HUES64 (cell line): ENCODE results near the gene NFKBIL1.

ENCODE experiments used
- H3K27ac ChIP-seq: 2 replicates; pipeline ENCODE4 v1.7.0; 2013; ENCODE audit warnings: low read depth, low read length, inconsistent platforms
- H3K27me3 ChIP-seq: 2 replicates; pipeline ENCODE4 v1.6.1; 2013; ENCODE audit warnings: mild to moderate bottlenecking, low read length; ENCODE audit not compliant: insufficient read depth
- H3K36me3 ChIP-seq: 2 replicates; pipeline ENCODE4 v1.6.1; 2013; ENCODE audit warnings: mild to moderate bottlenecking, low read length; ENCODE audit not compliant: insufficient read depth
- H3K4me1 ChIP-seq: 2 replicates; pipeline ENCODE4 v1.6.1; 2013; ENCODE audit warnings: mild to moderate bottlenecking, low read length, moderate library complexity; ENCODE audit not compliant: insufficient read depth
- H3K4me3 ChIP-seq: 2 replicates; pipeline ENCODE4 v1.5.1; 2013; ENCODE audit warnings: mild to moderate bottlenecking, low read length, moderate library complexity
- H3K9ac ChIP-seq: 2 replicates; pipeline ENCODE4 v1.6.1; 2013; ENCODE audit warnings: mild to moderate bottlenecking, low read depth, low read length
- H3K9me3 ChIP-seq: 2 replicates; pipeline ENCODE4 v1.6.1; 2013; ENCODE audit warnings: low read depth, low read length; ENCODE audit not compliant: insufficient read depth
- WGBS: fragments of 150-250, 120-280 bp; methylation state at CpG from one replicate; pipeline ENCODE4 v1.1.7; 2013; ENCODE audit warnings: missing lambda C conversion rate; 5-methylcytosine and 5-hydroxymethylcytosine counted together

NFKBIL1 gene

DNA sequence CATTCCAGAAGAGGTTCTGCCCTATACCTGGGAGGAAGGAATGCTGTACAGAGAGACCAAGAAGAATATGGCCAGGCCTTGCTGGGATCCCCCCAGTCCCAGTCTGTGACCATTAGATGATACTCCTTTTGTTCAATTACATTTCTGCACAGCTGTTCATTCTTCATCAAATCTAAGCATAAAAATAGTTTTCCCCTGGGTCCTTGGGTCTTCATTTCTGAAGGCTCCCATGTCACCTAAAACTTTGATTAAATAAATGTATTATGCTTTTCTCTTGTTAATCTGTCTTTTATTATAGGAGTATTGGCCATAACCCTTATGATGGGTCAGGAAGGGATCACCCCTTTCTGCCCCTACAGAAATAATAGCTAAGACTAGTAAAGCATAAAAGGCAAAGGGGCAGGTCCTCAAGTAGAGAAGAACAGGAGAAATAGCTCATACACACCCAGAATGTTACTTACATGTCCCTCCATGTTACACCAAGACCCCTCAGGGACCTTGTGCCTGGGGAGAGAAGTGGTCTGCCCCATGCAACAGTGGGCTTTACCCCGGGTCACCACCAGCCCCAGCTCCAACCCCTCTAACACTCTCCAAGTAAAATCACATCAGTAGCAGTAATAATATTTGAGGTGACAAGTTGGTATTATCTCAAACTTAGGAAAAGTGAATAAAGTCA lies 22.6 kb downstream of the NFKBIL1 start:
- Histone ChIP-seq H3K9me3 (no peaks in the 10 kb centered on the region), H3K9ac (no peak overlapping the region), H3K27me3 (no peaks in the 10 kb centered on the region), H3K36me3 (no peaks in the 10 kb centered on the region), H3K4me1 (peaks cover 4% of the 10 kb centered on the region; the same call in 1 of the 2 replicates), H3K27ac (no peak overlapping the region), H3K4me3 (no peak overlapping the region)
- no CpG with 5 or more reads among the region's 1 CpG for WGBS

DNA sequence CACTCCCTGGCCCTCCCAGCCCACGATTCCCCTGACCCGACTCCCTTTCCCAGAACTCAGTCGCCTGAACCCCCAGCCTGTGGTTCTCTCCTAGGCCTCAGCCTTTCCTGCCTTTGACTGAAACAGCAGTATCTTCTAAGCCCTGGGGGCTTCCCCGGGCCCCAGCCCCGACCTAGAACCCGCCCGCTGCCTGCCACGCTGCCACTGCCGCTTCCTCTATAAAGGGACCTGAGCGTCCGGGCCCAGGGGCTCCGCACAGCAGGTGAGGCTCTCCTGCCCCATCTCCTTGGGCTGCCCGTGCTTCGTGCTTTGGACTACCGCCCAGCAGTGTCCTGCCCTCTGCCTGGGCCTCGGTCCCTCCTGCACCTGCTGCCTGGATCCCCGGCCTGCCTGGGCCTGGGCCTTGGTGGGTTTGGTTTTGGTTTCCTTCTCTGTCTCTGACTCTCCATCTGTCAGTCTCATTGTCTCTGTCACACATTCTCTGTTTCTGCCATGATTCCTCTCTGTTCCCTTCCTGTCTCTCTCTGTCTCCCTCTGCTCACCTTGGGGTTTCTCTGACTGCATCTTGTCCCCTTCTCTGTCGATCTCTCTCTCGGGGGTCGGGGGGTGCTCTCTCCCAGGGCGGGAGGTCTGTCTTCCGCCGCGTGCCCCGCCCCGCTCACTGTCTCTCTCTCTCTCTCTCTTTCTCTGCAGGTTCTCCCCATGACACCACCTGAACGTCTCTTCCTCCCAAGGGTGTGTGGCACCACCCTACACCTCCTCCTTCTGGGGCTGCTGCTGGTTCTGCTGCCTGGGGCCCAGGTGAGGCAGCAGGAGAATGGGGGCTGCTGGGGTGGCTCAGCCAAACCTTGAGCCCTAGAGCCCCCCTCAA lies 24.9 kb downstream of the NFKBIL1 start, which contains the start of gene LTA:
LTA (plus strand) TSS at position 249 of the 871 bp plus-strand sequence; CDS start at position 703, 454 bp downstream.
- no peaks in the 10 kb centered on the region for H3K36me3 ChIP-seq
- 92% methylated on average over 27 of the region's 27 CpGs for WGBS
- H3K9ac ChIP-seq: no peak within 1 kb of the TSS
- peaks cover 4% of the 10 kb centered on the region; the same call in 1 of the 2 replicates for H3K4me1 ChIP-seq
- no peak within 1 kb of the TSS for H3K27ac ChIP-seq
- no peak within 1 kb of the TSS for H3K4me3 ChIP-seq
- no peaks in the 10 kb centered on the region for H3K27me3 ChIP-seq
- H3K9me3 ChIP-seq: no peaks in the 10 kb centered on the region

DNA sequence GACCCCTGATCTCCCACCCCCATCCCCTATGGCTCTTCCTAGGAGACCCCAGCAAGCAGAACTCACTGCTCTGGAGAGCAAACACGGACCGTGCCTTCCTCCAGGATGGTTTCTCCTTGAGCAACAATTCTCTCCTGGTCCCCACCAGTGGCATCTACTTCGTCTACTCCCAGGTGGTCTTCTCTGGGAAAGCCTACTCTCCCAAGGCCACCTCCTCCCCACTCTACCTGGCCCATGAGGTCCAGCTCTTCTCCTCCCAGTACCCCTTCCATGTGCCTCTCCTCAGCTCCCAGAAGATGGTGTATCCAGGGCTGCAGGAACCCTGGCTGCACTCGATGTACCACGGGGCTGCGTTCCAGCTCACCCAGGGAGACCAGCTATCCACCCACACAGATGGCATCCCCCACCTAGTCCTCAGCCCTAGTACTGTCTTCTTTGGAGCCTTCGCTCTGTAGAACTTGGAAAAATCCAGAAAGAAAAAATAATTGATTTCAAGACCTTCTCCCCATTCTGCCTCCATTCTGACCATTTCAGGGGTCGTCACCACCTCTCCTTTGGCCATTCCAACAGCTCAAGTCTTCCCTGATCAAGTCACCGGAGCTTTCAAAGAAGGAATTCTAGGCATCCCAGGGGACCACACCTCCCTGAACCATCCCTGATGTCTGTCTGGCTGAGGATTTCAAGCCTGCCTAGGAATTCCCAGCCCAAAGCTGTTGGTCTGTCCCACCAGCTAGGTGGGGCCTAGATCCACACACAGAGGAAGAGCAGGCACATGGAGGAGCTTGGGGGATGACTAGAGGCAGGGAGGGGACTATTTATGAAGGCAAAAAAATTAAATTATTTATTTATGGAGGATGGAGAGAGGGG lies 26.1 kb downstream of the NFKBIL1 start:
- H3K9ac ChIP-seq: no peak overlapping the region
- no peak overlapping the region for H3K4me3 ChIP-seq
- no peak overlapping the region for H3K27ac ChIP-seq
- no peaks in the 10 kb centered on the region for H3K36me3 ChIP-seq
- WGBS: 86% methylated on average over 9 of the region's 9 CpGs
- peaks cover 5% of the 10 kb centered on the region; the same call in 1 of the 2 replicates for H3K4me1 ChIP-seq
- H3K27me3 ChIP-seq: no peaks in the 10 kb centered on the region
- no peaks in the 10 kb centered on the region for H3K9me3 ChIP-seq

DNA sequence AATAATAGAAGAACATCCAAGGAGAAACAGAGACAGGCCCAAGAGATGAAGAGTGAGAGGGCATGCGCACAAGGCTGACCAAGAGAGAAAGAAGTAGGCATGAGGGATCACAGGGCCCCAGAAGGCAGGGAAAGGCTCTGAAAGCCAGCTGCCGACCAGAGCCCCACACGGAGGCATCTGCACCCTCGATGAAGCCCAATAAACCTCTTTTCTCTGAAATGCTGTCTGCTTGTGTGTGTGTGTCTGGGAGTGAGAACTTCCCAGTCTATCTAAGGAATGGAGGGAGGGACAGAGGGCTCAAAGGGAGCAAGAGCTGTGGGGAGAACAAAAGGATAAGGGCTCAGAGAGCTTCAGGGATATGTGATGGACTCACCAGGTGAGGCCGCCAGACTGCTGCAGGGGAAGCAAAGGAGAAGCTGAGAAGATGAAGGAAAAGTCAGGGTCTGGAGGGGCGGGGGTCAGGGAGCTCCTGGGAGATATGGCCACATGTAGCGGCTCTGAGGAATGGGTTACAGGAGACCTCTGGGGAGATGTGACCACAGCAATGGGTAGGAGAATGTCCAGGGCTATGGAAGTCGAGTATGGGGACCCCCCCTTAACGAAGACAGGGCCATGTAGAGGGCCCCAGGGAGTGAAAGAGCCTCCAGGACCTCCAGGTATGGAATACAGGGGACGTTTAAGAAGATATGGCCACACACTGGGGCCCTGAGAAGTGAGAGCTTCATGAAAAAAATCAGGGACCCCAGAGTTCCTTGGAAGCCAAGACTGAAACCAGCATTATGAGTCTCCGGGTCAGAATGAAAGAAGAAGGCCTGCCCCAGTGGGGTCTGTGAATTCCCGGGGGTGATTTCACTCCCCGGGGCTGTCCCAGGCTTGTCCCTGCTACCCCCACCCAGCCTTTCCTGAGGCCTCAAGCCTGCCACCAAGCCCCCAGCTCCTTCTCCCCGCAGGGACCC lies 27.0 kb downstream of the NFKBIL1 start:
- no peaks in the 10 kb centered on the region for H3K9me3 ChIP-seq
- H3K36me3 ChIP-seq: no peaks in the 10 kb centered on the region
- no peak overlapping the region for H3K9ac ChIP-seq
- no peak overlapping the region for H3K27ac ChIP-seq
- no peaks in the 10 kb centered on the region for H3K27me3 ChIP-seq
- 89% methylated on average over 14 of the region's 14 CpGs for WGBS
- H3K4me3 ChIP-seq: no peak overlapping the region
- H3K4me1 ChIP-seq: peaks cover 5% of the 10 kb centered on the region; the same call in 1 of the 2 replicates

DNA sequence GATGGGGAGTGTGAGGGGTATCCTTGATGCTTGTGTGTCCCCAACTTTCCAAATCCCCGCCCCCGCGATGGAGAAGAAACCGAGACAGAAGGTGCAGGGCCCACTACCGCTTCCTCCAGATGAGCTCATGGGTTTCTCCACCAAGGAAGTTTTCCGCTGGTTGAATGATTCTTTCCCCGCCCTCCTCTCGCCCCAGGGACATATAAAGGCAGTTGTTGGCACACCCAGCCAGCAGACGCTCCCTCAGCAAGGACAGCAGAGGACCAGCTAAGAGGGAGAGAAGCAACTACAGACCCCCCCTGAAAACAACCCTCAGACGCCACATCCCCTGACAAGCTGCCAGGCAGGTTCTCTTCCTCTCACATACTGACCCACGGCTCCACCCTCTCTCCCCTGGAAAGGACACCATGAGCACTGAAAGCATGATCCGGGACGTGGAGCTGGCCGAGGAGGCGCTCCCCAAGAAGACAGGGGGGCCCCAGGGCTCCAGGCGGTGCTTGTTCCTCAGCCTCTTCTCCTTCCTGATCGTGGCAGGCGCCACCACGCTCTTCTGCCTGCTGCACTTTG lies 28.0 kb downstream of the NFKBIL1 start, which contains the start of gene TNF:
TNF (plus strand) TSS at position 231 of the 567 bp plus-strand sequence; CDS start at position 408, 177 bp downstream.
- 91% methylated on average over 19 of the region's 19 CpGs for WGBS
- Histone ChIP-seq H3K9me3 (no peaks in the 10 kb centered on the region), H3K36me3 (no peaks in the 10 kb centered on the region), H3K27ac (no peak within 1 kb of the TSS), H3K27me3 (peaks cover 4% of the 10 kb centered on the region; the same call in 1 of the 2 replicates), H3K9ac (no peak within 1 kb of the TSS), H3K4me1 (peaks cover 10% of the 10 kb centered on the region), H3K4me3 (no peak within 1 kb of the TSS)

DNA sequence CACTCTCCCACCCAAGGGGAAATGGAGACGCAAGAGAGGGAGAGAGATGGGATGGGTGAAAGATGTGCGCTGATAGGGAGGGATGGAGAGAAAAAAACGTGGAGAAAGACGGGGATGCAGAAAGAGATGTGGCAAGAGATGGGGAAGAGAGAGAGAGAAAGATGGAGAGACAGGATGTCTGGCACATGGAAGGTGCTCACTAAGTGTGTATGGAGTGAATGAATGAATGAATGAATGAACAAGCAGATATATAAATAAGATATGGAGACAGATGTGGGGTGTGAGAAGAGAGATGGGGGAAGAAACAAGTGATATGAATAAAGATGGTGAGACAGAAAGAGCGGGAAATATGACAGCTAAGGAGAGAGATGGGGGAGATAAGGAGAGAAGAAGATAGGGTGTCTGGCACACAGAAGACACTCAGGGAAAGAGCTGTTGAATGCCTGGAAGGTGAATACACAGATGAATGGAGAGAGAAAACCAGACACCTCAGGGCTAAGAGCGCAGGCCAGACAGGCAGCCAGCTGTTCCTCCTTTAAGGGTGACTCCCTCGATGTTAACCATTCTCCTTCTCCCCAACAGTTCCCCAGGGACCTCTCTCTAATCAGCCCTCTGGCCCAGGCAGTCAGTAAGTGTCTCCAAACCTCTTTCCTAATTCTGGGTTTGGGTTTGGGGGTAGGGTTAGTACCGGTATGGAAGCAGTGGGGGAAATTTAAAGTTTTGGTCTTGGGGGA lies 28.7 kb downstream of the NFKBIL1 start:
- H3K9ac ChIP-seq: no peak overlapping the region
- no peak overlapping the region for H3K27ac ChIP-seq
- peaks cover 10% of the 10 kb centered on the region for H3K4me1 ChIP-seq
- H3K27me3 ChIP-seq: peaks cover 6% of the 10 kb centered on the region; the same call in 1 of the 2 replicates
- no peaks in the 10 kb centered on the region for H3K36me3 ChIP-seq
- no peaks in the 10 kb centered on the region for H3K9me3 ChIP-seq
- H3K4me3 ChIP-seq: no peak overlapping the region
- 88% methylated on average over 8 of the region's 8 CpGs for WGBS

DNA sequence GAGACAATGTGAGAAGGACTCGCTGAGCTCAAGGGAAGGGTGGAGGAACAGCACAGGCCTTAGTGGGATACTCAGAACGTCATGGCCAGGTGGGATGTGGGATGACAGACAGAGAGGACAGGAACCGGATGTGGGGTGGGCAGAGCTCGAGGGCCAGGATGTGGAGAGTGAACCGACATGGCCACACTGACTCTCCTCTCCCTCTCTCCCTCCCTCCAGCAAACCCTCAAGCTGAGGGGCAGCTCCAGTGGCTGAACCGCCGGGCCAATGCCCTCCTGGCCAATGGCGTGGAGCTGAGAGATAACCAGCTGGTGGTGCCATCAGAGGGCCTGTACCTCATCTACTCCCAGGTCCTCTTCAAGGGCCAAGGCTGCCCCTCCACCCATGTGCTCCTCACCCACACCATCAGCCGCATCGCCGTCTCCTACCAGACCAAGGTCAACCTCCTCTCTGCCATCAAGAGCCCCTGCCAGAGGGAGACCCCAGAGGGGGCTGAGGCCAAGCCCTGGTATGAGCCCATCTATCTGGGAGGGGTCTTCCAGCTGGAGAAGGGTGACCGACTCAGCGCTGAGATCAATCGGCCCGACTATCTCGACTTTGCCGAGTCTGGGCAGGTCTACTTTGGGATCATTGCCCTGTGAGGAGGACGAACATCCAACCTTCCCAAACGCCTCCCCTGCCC lies 29.6 kb downstream of the NFKBIL1 start:
- 94% methylated on average over 19 of the region's 19 CpGs for WGBS
- Histone ChIP-seq H3K4me1 (peaks cover 15% of the 10 kb centered on the region), H3K9ac (no peak overlapping the region), H3K4me3 (no peak overlapping the region), H3K27ac (no peak overlapping the region), H3K36me3 (no peaks in the 10 kb centered on the region), H3K27me3 (peaks cover 12% of the 10 kb centered on the region; the same call in 1 of the 2 replicates), H3K9me3 (no peaks in the 10 kb centered on the region)

DNA sequence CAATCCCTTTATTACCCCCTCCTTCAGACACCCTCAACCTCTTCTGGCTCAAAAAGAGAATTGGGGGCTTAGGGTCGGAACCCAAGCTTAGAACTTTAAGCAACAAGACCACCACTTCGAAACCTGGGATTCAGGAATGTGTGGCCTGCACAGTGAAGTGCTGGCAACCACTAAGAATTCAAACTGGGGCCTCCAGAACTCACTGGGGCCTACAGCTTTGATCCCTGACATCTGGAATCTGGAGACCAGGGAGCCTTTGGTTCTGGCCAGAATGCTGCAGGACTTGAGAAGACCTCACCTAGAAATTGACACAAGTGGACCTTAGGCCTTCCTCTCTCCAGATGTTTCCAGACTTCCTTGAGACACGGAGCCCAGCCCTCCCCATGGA lies 30.2 kb downstream of the NFKBIL1 start:
- H3K4me3 ChIP-seq: no peak overlapping the region
- no peaks in the 10 kb centered on the region for H3K36me3 ChIP-seq
- no peak overlapping the region for H3K27ac ChIP-seq
- 92% methylated on average over 3 of the region's 3 CpGs for WGBS
- H3K4me1 ChIP-seq: peaks cover 15% of the 10 kb centered on the region
- no peak overlapping the region for H3K9ac ChIP-seq
- no peaks in the 10 kb centered on the region for H3K9me3 ChIP-seq
- peaks cover 15% of the 10 kb centered on the region; the same call in 1 of the 2 replicates for H3K27me3 ChIP-seq
